ENCODE results near the gene ATP10A. TPM values are rescaled to one million over a fixed set of nuclear protein-coding genes. Genes with fewer than 3 reads are reported as not detected.

ATP10A gene
- total RNA-seq, 1 donor from 2014 or later, result 7.6 TPM

GRCh38 chr15:25905140-25905539, 42.0 kb upstream of the ATP10A start:
- H3K27me3 ChIP-seq (ENCODE audit: control insufficient read depth, insufficient read depth, low read length), result no peaks in the 10 kb centered on the region
- H3K36me3 ChIP-seq (ENCODE audit: control insufficient read depth, insufficient read depth, low read length), result no peaks in the 10 kb centered on the region
- TF ChIP-seq CTCF (IDR thresholded peaks at IDR 0.05; ENCODE audit: insufficient read depth, low read length, poor library complexity, severe bottlenecking), result no peak
- DNase-seq (ENCODE audit: low read depth), result peak; percentile 67
- no peak overlapping the region for H3K4me3 ChIP-seq (ENCODE audit: low read depth, low read length)

- TF ChIP-seq CTCF (IDR thresholded peaks at IDR 0.05; ENCODE audit: insufficient read depth, low read length, poor library complexity, severe bottlenecking), result no peak
- Histone ChIP-seq H3K36me3 (ENCODE audit: control insufficient read depth, insufficient read depth, low read length) (no peaks in the 10 kb centered on the region), H3K4me3 (ENCODE audit: low read depth, low read length) (no peak overlapping the region), H3K27me3 (ENCODE audit: control insufficient read depth, insufficient read depth, low read length) (no peaks in the 10 kb centered on the region)
- no peak for DNase-seq (ENCODE audit: low read depth)
Observed at GRCh38 chr15:25903024-25903581, 40.0 kb upstream of the ATP10A start.

- no peak for TF ChIP-seq CTCF (IDR thresholded peaks at IDR 0.05; ENCODE audit: insufficient read depth, low read length, poor library complexity, severe bottlenecking)
- DNase-seq (ENCODE audit: low read depth), result no peak
- Histone ChIP-seq H3K36me3 (ENCODE audit: control insufficient read depth, insufficient read depth, low read length) (no peaks in the 10 kb centered on the region), H3K27me3 (ENCODE audit: control insufficient read depth, insufficient read depth, low read length) (no peaks in the 10 kb centered on the region), H3K4me3 (ENCODE audit: low read depth, low read length) (no peak overlapping the region)
Observed at GRCh38 chr15:25901811-25902605, 38.9 kb upstream of the ATP10A start.

- TF ChIP-seq CTCF (IDR thresholded peaks at IDR 0.05; ENCODE audit: insufficient read depth, low read length, poor library complexity, severe bottlenecking), result no peak
- Histone ChIP-seq H3K36me3 (ENCODE audit: control insufficient read depth, insufficient read depth, low read length) (no peaks in the 10 kb centered on the region), H3K27me3 (ENCODE audit: control insufficient read depth, insufficient read depth, low read length) (no peaks in the 10 kb centered on the region), H3K4me3 (ENCODE audit: low read depth, low read length) (no peak overlapping the region)
- no peak for DNase-seq (ENCODE audit: low read depth)
Observed at GRCh38 chr15:25900901-25901300, 37.8 kb upstream of the ATP10A start.

GRCh38 chr15:25900431-25900830, 37.3 kb upstream of the ATP10A start:
- no peak for DNase-seq (ENCODE audit: low read depth)
- Histone ChIP-seq H3K36me3 (ENCODE audit: control insufficient read depth, insufficient read depth, low read length) (no peaks in the 10 kb centered on the region), H3K27me3 (ENCODE audit: control insufficient read depth, insufficient read depth, low read length) (no peaks in the 10 kb centered on the region), H3K4me3 (ENCODE audit: low read depth, low read length) (no peak overlapping the region)
- TF ChIP-seq CTCF (IDR thresholded peaks at IDR 0.05; ENCODE audit: insufficient read depth, low read length, poor library complexity, severe bottlenecking), result no peak

All from kidney epithelial cell (primary cell).